Spleen (tissue), 7 donors: ENCODE measurements around the gene COL9A1.

ENCODE experiments used
- CTCF ChIP-seq, 11 experiments: fragments of 200-600 bp in 7 of 11; fragments of 450-650 bp in 4 of 11; sonication (generic) in 4 of 11; IDR thresholded peaks in 8 of 11; conservative IDR thresholded peaks in 3 of 11; 1 replicate in 7 of 11; 2 replicates in 4 of 11; pipeline versions ENCODE4 v1.4.0 to v1.8.0; 2016 to 2021; ENCODE audit warnings: antibody characterized with exemption in 11 of 11, inconsistent platforms in 4 of 11, mild to moderate bottlenecking in 1 of 11
- POLR2A ChIP-seq, 3 donors: fragments of 450-650 bp; IDR thresholded peaks; one replicate each; pipeline ENCODE4 v1.5.1; 2017; ENCODE audit warnings: antibody characterized with exemption in 3 of 3, mild to moderate bottlenecking in 1 of 3
- POLR2AphosphoS5 ChIP-seq, 3 donors: sonication (generic); formaldehyde crosslinking; IDR thresholded peaks; one replicate each; pipeline ENCODE4 v1.5.1; 2017; ENCODE audit warnings: antibody characterized with exemption in 3 of 3
- donor health status: DM: no; HTN: no; CAD: no; lungs with moderate emphysema.
- donor health status: DM: no; HTN: no; CAD: no.
- donor health status: DM: no; HTN: no; CAD: no.

GRCh38 chr6:70312165-70312745 is 9.4 kb upstream of the COL9A1 start:
- no peak for TF ChIP-seq CTCF (IDR thresholded peaks at IDR 0.05 in 8 of 11, conservative IDR thresholded peaks at IDR 0.05 in 3 of 11)
- TF ChIP-seq POLR2A (IDR thresholded peaks at IDR 0.05): no peak
- TF ChIP-seq POLR2AphosphoS5 (IDR thresholded peaks at IDR 0.05): no peak
